ENCODE results near the gene NTM.

NTM gene

GRCh38 chr11:132187386-132187785, 817.0 kb downstream of the NTM start:
- WGBS, 2 donors (ENCODE audit: extremely low coverage in 2 of 2, insufficient read length in 2 of 2, insufficient replicate concordance in 1 of 2), result no CpG with 5 or more reads among the region's 4 CpGs
- Histone ChIP-seq H3K4me3 (ENCODE audit: low read length in 2 of 2) (no peak overlapping the region), H3K9ac (ENCODE audit: low read depth, low read length, poor library complexity) (no peak overlapping the region), H2BK120ac (ENCODE audit: low read depth, low read length) (no peak overlapping the region), H3K4ac (ENCODE audit: low read length) (no peak overlapping the region), H3K23ac (ENCODE audit: low read depth, low read length, poor library complexity) (no peak overlapping the region), H2AFZ (ENCODE audit: low read length) (no peak overlapping the region), H3K18ac (ENCODE audit: low read length) (no peak overlapping the region), H3K4me2 (ENCODE audit: insufficient read depth, low read length, poor library complexity, severe bottlenecking) (no peak overlapping the region), H3K9me3 (replicated peaks in 1 of 2; ENCODE audit: control insufficient read depth in 2 of 2, insufficient read depth in 1 of 2, low read depth in 1 of 2, low read length in 2 of 2) (no peaks in the 10 kb centered on the region), H2BK15ac (ENCODE audit: low read length) (no peak overlapping the region), H2BK12ac (ENCODE audit: low read length) (no peak overlapping the region), H3K14ac (ENCODE audit: low read length) (no peak overlapping the region), H4K91ac (ENCODE audit: low read depth, low read length, poor library complexity) (no peak overlapping the region), H3K4me1 (ENCODE audit: control insufficient read depth in 2 of 2, insufficient read depth in 1 of 2, low read depth in 1 of 2, low read length in 2 of 2) (peaks cover 0 to 1% of the 10 kb centered on the region in 2 donors), H4K8ac (ENCODE audit: low read depth, low read length) (no peak overlapping the region), H3K27ac (replicated peaks; ENCODE audit: low read length) (no peak overlapping the region), H2AK5ac (ENCODE audit: low read depth, low read length) (no peak overlapping the region), H2BK5ac (ENCODE audit: low read length) (no peak overlapping the region), H3K79me1 (ENCODE audit: low read depth, low read length) (no peaks in the 10 kb centered on the region), H3K27me3 (ENCODE audit: control insufficient read depth in 3 of 3, insufficient read depth in 3 of 3, low read depth in 1 of 3, low read length in 3 of 3) (no peaks in the 10 kb centered on the region), H3K36me3 (replicated peaks in 1 of 2; ENCODE audit: control insufficient read depth in 2 of 2, insufficient read depth in 2 of 2, low read length in 2 of 2) (no peaks in the 10 kb centered on the region)
- no peak for DNase-seq (ENCODE audit: low spot score)

- Histone ChIP-seq H2AFZ (ENCODE audit: low read length) (no peak overlapping the region), H4K91ac (ENCODE audit: low read depth, low read length, poor library complexity) (no peak overlapping the region), H2BK15ac (ENCODE audit: low read length) (no peak overlapping the region), H3K4me1 (ENCODE audit: control insufficient read depth in 2 of 2, insufficient read depth in 1 of 2, low read depth in 1 of 2, low read length in 2 of 2) (peaks cover 0 to 1% of the 10 kb centered on the region in 2 donors), H3K27ac (replicated peaks; ENCODE audit: low read length) (no peak overlapping the region), H4K8ac (ENCODE audit: low read depth, low read length) (no peak overlapping the region), H3K14ac (ENCODE audit: low read length) (no peak overlapping the region), H2BK120ac (ENCODE audit: low read depth, low read length) (no peak overlapping the region), H2BK5ac (ENCODE audit: low read length) (no peak overlapping the region), H3K4me2 (ENCODE audit: insufficient read depth, low read length, poor library complexity, severe bottlenecking) (no peak overlapping the region), H2AK5ac (ENCODE audit: low read depth, low read length) (no peak overlapping the region), H3K27me3 (ENCODE audit: control insufficient read depth in 3 of 3, insufficient read depth in 3 of 3, low read depth in 1 of 3, low read length in 3 of 3) (no peaks in the 10 kb centered on the region), H3K79me1 (ENCODE audit: low read depth, low read length) (no peaks in the 10 kb centered on the region), H3K4me3 (ENCODE audit: low read length in 2 of 2) (no peak overlapping the region), H3K9me3 (replicated peaks in 1 of 2; ENCODE audit: control insufficient read depth in 2 of 2, insufficient read depth in 1 of 2, low read depth in 1 of 2, low read length in 2 of 2) (no peaks in the 10 kb centered on the region), H3K23ac (ENCODE audit: low read depth, low read length, poor library complexity) (no peak overlapping the region), H2BK12ac (ENCODE audit: low read length) (no peak overlapping the region), H3K9ac (ENCODE audit: low read depth, low read length, poor library complexity) (no peak overlapping the region), H3K36me3 (replicated peaks in 1 of 2; ENCODE audit: control insufficient read depth in 2 of 2, insufficient read depth in 2 of 2, low read length in 2 of 2) (no peaks in the 10 kb centered on the region), H3K18ac (ENCODE audit: low read length) (no peak overlapping the region), H3K4ac (ENCODE audit: low read length) (no peak overlapping the region)
- DNase-seq (ENCODE audit: low spot score), result no peak
- no CpG with 5 or more reads among the region's 4 CpGs for WGBS, 2 donors (ENCODE audit: extremely low coverage in 2 of 2, insufficient read length in 2 of 2, insufficient replicate concordance in 1 of 2)
Measured at GRCh38 chr11:132187814-132188213, 817.4 kb downstream of the NTM start.

- H3K27ac ChIP-seq (replicated peaks; ENCODE audit: low read length), result no peak overlapping the region
Measured at GRCh38 chr11:132196928-132197327, 826.5 kb downstream of the NTM start.

GRCh38 chr11:132200353-132200936, 830.0 kb downstream of the NTM start:
- H3K9me3 ChIP-seq (replicated peaks in 1 of 2; ENCODE audit: control insufficient read depth in 2 of 2, insufficient read depth in 1 of 2, low read depth in 1 of 2, low read length in 2 of 2), result no peaks in the 10 kb centered on the region
- H3K4ac ChIP-seq (ENCODE audit: low read length), result no peak overlapping the region
- no peak overlapping the region for H4K8ac ChIP-seq (ENCODE audit: low read depth, low read length)
- H2BK120ac ChIP-seq (ENCODE audit: low read depth, low read length), result no peak overlapping the region
- no peak overlapping the region for H3K23ac ChIP-seq (ENCODE audit: low read depth, low read length, poor library complexity)
- H2BK5ac ChIP-seq (ENCODE audit: low read length), result no peak overlapping the region
- no peak overlapping the region for H2BK15ac ChIP-seq (ENCODE audit: low read length)
- no peaks in the 10 kb centered on the region for H3K36me3 ChIP-seq (replicated peaks in 1 of 2; ENCODE audit: control insufficient read depth in 2 of 2, insufficient read depth in 2 of 2, low read length in 2 of 2)
- H3K4me2 ChIP-seq (ENCODE audit: insufficient read depth, low read length, poor library complexity, severe bottlenecking), result no peak overlapping the region
- no peaks in the 10 kb centered on the region for H3K79me1 ChIP-seq (ENCODE audit: low read depth, low read length)
- H3K4me1 ChIP-seq (ENCODE audit: control insufficient read depth in 2 of 2, insufficient read depth in 1 of 2, low read depth in 1 of 2, low read length in 2 of 2), result no peaks in the 10 kb centered on the region
- no peak overlapping the region for H2BK12ac ChIP-seq (ENCODE audit: low read length)
- H3K18ac ChIP-seq (ENCODE audit: low read length), result no peak overlapping the region
- H3K14ac ChIP-seq (ENCODE audit: low read length), result no peak overlapping the region
- H3K4me3 ChIP-seq (ENCODE audit: low read length in 2 of 2), result no peak overlapping the region
- WGBS, 2 donors (ENCODE audit: extremely low coverage in 2 of 2, insufficient read length in 2 of 2, insufficient replicate concordance in 1 of 2), result no CpG with 5 or more reads among the region's 6 CpGs
- H2AK5ac ChIP-seq (ENCODE audit: low read depth, low read length), result no peak overlapping the region
- no peak overlapping the region for H4K91ac ChIP-seq (ENCODE audit: low read depth, low read length, poor library complexity)
- H3K9ac ChIP-seq (ENCODE audit: low read depth, low read length, poor library complexity), result no peak overlapping the region
- no peaks in the 10 kb centered on the region for H3K27me3 ChIP-seq (ENCODE audit: control insufficient read depth in 3 of 3, insufficient read depth in 3 of 3, low read depth in 1 of 3, low read length in 3 of 3)
- no peak overlapping the region for H3K27ac ChIP-seq (replicated peaks; ENCODE audit: low read length)
- H2AFZ ChIP-seq (ENCODE audit: low read length), result no peak overlapping the region
- DNase-seq (ENCODE audit: low spot score), result no peak

More at GRCh38 chr11:132196928-132197327, 826.5 kb downstream of the NTM start:
- H2BK120ac ChIP-seq (ENCODE audit: low read depth, low read length), result no peak overlapping the region
- H3K27me3 ChIP-seq (ENCODE audit: control insufficient read depth in 3 of 3, insufficient read depth in 3 of 3, low read depth in 1 of 3, low read length in 3 of 3), result no peaks in the 10 kb centered on the region
- H2AFZ ChIP-seq (ENCODE audit: low read length), result no peak overlapping the region
- H4K91ac ChIP-seq (ENCODE audit: low read depth, low read length, poor library complexity), result no peak overlapping the region
- no peak overlapping the region for H2BK5ac ChIP-seq (ENCODE audit: low read length)
- no peak overlapping the region for H3K4me2 ChIP-seq (ENCODE audit: insufficient read depth, low read length, poor library complexity, severe bottlenecking)
- no peak overlapping the region for H3K4ac ChIP-seq (ENCODE audit: low read length)
- H3K79me1 ChIP-seq (ENCODE audit: low read depth, low read length), result no peaks in the 10 kb centered on the region
- DNase-seq (ENCODE audit: low spot score), result no peak
- H3K9me3 ChIP-seq (replicated peaks in 1 of 2; ENCODE audit: control insufficient read depth in 2 of 2, insufficient read depth in 1 of 2, low read depth in 1 of 2, low read length in 2 of 2), result no peaks in the 10 kb centered on the region
- no peak overlapping the region for H2AK5ac ChIP-seq (ENCODE audit: low read depth, low read length)
- no peaks in the 10 kb centered on the region for H3K4me1 ChIP-seq (ENCODE audit: control insufficient read depth in 2 of 2, insufficient read depth in 1 of 2, low read depth in 1 of 2, low read length in 2 of 2)
- no peak overlapping the region for H4K8ac ChIP-seq (ENCODE audit: low read depth, low read length)
- no CpG with 5 or more reads among the region's 1 CpG for WGBS, 2 donors (ENCODE audit: extremely low coverage in 2 of 2, insufficient read length in 2 of 2, insufficient replicate concordance in 1 of 2)
- H3K4me3 ChIP-seq (ENCODE audit: low read length in 2 of 2), result no peak overlapping the region
- H3K23ac ChIP-seq (ENCODE audit: low read depth, low read length, poor library complexity), result no peak overlapping the region
- no peak overlapping the region for H3K9ac ChIP-seq (ENCODE audit: low read depth, low read length, poor library complexity)
- H3K18ac ChIP-seq (ENCODE audit: low read length), result no peak overlapping the region
- no peak overlapping the region for H3K14ac ChIP-seq (ENCODE audit: low read length)
- H3K36me3 ChIP-seq (replicated peaks in 1 of 2; ENCODE audit: control insufficient read depth in 2 of 2, insufficient read depth in 2 of 2, low read length in 2 of 2), result no peaks in the 10 kb centered on the region
- H2BK12ac ChIP-seq (ENCODE audit: low read length), result no peak overlapping the region
- H2BK15ac ChIP-seq (ENCODE audit: low read length), result no peak overlapping the region

All from neuronal stem cell (in vitro differentiated cells).